HG03460 (cell line): ENCODE measurements around the gene TAAR5.
"Not testable (repeated sequence)": the region's sequence is repeated elsewhere in the genome, so short reads cannot be mapped to it uniquely, and the experiment has no call there.

Experiments
- ATAC-seq: cut with Tn5 transposase; IDR thresholded peaks from one replicate; pipeline ENCODE4 v1.9.1; 2021; ENCODE audit not compliant: unreplicated experiment

The TAAR5 gene

DNA sequence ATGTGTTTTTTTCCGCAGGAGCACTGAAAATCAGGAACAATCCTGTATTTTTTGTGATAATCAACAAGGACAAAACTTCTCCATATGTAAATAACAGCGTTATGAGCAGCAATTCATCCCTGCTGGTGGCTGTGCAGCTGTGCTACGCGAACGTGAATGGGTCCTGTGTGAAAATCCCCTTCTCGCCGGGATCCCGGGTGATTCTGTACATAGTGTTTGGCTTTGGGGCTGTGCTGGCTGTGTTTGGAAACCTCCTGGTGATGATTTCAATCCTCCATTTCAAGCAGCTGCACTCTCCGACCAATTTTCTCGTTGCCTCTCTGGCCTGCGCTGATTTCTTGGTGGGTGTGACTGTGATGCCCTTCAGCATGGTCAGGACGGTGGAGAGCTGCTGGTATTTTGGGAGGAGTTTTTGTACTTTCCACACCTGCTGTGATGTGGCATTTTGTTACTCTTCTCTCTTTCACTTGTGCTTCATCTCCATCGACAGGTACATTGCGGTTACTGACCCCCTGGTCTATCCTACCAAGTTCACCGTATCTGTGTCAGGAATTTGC, 19.2 kb downstream of the TAAR5 start, which contains the start of gene TAAR6:
TSS of gene TAAR6 (plus strand) at position 102 of the 557 bp plus-strand sequence. CDS start at position 102, 0 bp downstream.
- no peak for ATAC-seq

DNA sequence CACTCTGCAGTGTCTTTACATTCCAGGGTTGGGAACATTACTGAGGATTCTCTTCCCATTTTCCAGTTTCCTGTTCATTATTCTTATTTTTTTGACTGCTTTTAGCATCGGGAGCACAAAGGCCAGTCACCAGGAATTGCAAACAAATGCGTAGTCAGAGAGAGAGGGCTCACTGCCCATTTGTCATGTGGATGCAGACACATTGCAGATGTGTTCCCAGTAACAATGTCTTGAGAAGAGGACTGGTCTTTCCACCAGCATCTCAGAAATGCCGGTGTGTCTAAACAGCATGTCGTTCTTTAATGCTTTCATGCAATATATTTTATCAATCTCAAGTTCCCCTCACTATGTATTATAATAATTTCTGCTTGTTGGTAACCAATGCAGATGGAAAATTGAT, 20.4 kb downstream of the TAAR5 start:
- ATAC-seq: no peak

DNA sequence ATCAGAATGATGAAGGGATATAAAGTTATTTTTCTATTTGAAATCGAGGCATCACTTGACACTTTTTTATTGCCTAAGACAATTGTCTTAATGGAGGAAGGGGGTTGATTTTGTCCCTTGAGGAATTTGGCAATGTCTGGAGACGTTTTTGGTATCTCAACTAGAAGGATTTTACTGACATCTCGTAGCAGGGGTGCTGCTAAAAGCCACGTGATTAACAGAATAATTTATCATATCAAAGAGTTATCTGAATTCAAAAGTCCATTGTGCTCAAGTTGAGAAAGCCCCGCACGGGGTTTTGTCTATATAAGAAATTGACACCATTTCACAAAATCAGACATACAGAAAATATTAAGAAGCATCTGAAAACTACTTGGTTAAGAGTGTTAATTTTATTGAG, 20.9 kb downstream of the TAAR5 start:
- ATAC-seq: no peak

DNA sequence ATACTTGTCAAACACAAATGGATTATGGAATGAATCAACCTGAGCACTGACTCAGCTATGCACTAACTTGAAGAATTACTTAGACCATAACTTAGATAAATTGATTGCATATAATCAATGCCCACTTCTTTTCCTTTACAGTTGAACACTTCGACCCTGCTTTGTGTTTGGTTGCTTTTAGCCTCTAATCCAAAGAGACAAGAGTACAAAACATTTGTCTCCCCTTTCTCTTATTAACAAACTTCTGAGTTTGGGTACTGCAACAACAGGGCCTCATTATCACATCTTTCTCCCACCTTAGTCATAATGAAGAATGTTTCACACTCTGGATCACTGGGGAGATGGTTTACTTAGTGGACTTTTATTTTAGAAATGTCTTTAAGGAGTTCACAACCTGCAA, 22.0 kb downstream of the TAAR5 start:
- ATAC-seq: no peak

- ATAC-seq: no peak
These were observed 23.1 kb downstream of the TAAR5 start for GRCh38 chr6:132566404-132566803.

DNA sequence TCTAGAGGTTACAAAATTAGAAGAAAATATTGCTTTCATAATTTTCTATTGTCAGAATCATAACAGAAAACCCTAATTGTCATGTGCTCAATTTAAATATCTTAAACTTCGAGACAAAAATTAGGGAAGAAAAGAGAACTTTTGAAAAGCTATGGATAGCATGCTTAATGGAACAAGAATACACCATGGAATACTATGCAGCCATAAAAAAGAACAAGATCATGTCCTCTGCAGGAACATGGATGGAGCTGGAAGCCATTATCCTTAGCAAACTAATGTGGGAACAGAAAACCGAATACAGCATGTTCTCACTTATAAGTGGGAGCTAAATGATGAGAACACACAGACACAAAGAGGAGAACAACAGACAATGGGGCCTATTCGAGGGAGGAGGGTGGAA, 29.5 kb downstream of the TAAR5 start:
- not testable (repeated sequence) for ATAC-seq

DNA sequence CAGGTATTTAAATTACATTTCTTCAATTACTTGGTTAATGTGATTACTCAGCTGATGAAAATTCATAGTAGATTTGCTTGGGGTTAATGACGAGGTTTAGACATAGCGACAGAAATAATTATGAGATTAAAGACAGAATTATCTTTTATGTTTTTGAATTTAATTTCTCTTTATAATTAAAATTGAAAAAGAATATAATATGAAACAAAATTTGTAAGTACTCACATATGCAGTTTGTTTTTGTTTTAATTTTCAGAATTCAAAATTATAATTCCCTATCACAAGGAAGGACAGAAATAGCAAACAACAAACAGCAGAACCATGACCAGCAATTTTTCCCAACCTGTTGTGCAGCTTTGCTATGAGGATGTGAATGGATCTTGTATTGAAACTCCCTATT, 37.2 kb downstream of the TAAR5 start, which contains the start of gene TAAR8:
TSS of gene TAAR8 (plus strand) at position 301 of the 400 bp plus-strand sequence. CDS start at position 322, 21 bp downstream.
- no peak for ATAC-seq

DNA sequence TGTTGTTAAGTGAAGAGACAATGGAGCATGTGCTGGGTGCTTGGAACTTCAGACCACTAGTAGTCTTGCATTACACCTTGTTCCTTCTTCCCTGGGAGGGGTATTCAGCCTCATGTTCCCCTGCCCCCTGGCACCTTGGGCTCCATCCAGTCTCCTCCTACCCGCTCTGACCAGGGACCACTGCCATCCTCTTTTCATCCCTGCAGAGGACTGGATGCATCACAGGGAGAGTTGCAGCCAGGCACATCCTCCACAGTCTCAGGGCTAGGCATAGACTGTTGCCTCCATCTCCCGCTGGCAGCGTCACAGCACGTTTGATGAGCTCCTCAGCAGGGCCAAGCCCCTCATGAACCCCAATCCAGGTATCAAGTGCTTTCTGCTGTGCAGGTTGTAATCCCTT, 38.3 kb downstream of the TAAR5 start:
- no peak for ATAC-seq

DNA sequence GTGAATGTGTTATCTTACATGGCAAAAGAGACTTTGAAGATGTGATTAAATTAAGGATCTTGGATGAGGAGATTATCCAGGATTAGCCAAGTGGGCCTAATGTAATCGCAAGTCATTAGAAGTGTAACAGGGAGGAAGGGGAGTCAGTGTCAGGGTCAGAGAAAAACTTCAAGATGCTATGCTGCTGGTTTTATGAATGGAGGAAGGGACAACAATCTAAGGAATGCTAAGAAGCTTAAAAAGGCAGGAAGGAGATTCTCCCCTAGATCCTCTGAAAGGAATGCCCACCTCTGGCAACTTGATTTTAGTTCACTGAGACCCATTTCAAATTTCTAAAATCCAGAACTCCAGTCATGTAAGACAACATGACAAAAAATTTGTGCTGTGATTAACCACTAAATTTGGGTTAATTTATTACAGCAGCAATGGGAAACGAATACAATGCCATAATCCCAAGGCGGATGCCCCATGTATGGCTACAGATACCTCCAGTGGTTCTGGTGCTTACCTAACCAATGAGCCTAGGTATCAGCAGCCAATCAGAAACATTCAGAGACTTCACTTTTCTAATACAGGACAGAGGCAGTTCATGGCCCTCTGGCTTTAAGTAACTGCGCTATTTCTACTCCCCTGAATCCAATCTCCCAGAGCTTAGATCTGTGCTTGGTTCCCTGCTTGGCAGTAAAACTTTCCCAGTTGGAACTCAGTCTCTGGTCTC, 40.6 kb downstream of the TAAR5 start:
- ATAC-seq: no peak

DNA sequence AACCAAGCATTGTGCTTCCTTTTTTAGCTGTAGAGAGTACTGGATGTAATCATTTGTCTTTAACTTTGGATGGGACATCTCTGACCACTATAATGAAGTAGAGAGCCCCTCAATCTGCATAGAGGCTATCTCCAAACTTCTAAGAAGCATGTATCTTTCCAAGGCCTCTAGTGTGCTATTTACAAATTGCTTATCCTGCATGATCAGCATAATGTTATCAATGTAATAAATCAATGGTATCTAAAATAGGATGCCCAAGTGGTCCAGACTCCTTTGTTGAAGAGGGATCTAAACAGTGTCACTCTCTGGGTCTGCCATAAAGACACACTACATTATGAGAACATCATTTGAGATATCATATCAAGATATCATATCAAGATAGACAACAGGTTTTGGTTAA, 44.7 kb downstream of the TAAR5 start:
- ATAC-seq: no peak
